ENCODE measurements around the gene ARL17B.
"Not testable (repeated sequence)": the region's sequence is repeated elsewhere in the genome, so short reads cannot be mapped to it uniquely, and the experiment has no call there.

The ARL17B gene

DNA sequence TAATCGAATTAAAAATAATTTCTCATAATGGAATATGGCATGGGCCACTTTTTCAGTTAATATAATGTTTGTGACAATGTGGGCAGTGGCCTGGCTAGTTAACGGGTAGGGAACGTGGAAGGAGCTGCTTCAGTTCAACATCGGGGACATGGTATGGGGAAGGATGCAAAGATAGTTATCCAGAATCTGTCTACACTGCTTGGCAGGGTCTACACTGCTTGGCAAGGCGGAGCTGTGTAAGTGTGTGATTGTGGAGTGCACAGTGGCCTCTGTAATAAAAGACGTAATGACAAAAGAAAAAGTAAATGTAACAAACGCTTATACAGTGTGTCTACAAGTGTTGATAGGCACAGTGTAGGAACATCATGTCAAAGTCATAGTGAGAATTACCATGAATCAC is 74.0 kb downstream of the ARL17B start:
- not testable (repeated sequence) for DNase-seq

DNA sequence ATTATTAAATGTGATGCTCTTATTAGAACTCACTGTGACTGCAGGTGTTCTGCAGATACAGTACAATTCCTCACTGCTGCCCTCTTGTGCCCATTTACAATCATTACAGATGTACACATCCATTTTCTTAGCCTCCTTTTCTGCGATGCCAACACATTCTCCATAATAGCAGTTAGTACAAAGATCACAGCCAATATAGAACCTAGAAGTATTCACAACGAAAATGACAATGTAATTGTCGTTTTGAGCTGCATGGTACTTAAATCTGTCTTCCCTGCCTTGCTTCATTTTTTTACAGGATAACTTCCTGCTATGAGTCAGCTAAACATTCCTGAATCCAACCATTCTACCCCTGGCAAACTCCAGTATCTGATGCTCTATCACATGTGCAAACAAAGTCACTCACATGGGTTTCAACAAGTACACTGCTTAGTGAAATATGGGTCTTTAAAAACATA is 74.8 kb downstream of the ARL17B start:
- DNase-seq: peak; percentile 11 to 87

DNA sequence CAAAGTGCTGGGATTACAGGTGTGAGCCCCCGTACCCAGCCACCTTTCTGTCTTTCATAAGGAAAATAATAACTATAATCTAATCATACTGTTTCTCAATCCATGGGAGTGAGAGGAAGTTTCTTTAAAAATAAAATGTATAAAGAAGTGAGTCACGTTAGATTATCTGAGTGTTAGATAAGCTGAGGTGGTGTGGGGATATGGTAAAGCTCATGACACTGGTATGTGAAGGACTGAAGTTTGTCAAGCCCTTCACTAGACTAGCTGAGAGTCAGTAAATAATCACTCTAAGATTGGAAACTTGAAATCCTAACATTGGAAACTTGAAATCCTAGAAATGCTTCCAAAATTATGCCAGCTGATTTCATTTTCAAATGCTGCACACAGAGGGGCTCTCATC is 76.1 kb downstream of the ARL17B start:
- not testable (repeated sequence) for DNase-seq

DNA sequence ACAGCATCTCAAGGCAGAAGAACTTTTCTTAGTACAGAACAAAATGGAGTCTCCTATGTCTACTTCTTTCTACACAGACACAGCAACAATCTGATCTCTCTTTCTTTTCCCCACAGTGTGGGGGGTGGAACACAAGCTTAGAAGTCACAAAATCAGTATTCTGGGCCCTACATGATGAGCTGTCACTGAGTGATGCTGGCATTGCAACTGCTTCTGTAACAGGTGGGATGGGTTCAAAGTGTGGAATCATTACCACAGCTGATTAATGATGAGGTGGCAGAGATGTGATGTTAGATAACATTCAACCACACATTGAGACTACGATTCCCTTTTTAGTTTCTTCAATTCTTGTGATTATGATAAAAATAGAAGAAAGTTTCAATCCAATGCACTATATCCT is 77.1 kb downstream of the ARL17B start:
- DNase-seq: not testable (repeated sequence)

DNA sequence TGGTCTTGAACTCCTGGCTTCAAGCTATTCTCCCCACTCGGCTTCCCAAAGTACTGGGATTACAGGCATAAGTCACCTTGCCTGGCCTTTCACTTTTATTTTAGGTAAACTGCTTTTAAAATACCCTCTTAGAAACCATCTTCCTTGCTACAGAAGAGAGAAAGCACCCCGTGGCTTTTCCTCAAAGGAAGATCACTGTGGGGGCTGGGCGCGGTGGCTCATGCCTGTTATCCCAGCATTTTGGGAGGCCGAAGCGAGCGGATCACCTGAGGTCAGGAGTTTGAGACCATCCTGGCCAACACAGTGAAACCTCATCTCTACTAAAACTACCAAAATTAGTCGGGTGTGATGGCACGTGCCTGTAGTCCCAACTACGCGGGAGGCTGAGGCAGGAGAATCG is 78.9 kb downstream of the ARL17B start:
- not testable (repeated sequence) for DNase-seq

DNA sequence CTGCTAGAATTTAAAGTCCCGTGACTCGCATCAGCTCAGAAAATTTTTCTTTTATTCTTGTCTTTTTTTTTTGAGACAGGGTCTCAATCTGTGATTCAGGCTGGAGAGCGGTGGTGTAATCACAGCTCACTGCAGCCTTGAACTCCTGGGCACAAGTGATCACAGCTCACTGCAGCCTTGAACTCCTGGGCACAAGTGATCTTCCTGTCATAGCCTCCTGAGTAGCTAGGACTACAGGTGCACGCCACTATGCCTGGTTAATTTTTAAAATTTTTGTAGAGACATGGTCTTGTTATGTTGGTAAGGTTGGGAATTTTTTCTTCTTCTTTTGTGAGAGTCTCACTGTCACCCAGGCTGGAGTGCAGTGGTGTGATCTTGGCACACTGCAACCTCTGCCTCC is 80.2 kb downstream of the ARL17B start:
- DNase-seq: not testable (repeated sequence)

DNA sequence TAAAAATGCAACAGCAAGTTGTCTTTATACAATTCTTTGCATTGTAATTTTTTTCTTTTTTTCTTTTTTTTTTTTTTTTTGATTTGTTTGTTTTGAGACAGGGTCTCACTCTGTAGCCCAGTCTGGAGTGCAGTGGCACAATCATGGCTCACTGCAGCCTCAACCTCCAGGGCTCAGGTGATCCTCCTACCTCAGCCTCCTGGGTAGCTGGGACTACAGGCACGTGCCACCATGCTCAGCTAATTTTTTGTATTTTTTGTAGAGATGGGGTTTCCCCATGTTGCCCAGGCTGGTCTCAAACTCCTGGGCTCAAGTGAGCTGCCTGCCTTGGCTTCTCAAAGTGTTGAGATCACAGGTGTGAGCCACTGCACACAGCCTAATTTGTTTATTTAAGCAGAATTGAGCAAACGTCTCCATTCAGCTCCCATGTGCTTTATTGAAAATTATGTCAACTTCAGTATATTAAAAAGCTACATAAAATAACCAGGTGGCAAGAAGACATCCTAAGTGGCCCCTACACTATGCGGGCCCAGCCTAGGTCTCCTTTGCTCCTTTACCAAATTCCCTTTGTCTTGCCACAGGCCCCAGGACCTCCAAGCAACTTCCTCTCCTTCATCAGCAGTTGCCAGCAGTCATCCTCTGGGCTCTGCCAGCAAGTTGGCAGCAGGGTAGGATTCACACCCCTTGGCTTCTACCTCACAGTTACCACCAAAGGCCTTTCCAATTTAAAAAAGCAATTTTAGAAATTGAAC is 84.7 kb downstream of the ARL17B start:
- DNase-seq: not testable (repeated sequence)

DNA sequence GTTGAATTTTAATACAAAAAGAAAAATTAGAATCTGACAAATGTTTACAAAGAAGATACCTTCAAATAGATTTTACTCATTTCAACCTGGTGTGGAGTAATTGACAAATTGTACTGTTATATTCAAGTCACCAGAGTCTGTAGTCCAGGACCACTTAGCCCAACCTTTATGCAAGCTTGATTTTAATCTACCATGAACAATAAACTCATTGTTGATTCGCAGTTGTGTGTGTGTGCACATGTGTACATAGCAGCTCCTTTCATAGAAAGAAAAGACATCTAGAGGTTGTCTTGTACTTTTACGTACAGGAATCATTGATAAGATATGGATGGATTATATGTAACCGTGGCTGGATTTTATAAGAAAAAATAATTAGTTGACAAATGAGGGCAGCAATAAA is 87.3 kb downstream of the ARL17B start:
- DNase-seq: no peak

DNA sequence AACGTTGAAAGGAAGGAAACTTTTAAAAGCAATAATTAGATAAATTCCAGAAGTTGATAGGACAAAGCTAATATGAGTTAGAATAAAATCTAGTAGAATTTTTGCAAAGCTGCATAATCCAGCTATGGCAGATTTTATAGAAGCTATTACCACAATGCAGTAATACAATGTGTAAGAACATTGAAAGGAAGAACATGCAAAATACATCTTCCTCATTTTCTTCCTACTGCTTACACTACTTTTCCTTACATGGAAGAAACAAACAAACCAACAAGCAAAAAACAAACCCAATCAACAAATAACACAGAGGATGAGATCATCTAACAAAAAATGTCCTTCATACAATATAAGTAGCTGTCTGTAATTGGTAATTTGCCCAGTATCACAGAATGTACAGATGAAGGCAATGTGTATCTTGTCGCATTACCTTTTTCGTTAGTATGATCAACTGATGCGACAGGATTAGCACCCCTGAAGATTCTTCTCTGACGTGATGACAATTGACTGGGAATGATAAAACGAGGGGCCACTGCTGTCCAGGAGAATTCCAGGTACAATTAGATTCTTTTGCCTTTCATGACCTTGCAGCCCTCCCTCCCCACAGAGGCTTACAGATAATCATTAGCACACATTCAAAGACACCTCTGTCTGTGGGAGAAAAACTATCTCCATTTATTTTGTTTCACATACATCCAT is 87.9 kb downstream of the ARL17B start:
- no peak for DNase-seq

DNA sequence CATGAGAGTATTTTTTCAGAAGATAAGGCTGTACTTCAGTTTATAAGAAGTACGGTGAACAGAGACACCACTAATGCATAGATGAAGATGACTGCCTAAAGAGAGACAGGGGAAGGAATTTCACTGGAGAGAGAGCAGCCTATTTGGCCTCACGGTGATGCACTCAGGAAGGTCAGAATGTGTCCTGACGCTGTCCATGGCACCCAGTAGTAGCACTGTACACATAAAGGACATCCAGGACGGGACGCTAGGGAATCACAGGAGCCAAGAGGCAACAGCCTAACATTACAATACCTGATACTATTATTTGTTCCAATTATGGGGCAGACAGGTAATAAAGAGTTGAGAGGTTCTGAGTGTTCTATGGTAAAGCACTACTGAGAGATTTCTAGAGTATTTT is 91.5 kb downstream of the ARL17B start:
- DNase-seq: no peak

DNA sequence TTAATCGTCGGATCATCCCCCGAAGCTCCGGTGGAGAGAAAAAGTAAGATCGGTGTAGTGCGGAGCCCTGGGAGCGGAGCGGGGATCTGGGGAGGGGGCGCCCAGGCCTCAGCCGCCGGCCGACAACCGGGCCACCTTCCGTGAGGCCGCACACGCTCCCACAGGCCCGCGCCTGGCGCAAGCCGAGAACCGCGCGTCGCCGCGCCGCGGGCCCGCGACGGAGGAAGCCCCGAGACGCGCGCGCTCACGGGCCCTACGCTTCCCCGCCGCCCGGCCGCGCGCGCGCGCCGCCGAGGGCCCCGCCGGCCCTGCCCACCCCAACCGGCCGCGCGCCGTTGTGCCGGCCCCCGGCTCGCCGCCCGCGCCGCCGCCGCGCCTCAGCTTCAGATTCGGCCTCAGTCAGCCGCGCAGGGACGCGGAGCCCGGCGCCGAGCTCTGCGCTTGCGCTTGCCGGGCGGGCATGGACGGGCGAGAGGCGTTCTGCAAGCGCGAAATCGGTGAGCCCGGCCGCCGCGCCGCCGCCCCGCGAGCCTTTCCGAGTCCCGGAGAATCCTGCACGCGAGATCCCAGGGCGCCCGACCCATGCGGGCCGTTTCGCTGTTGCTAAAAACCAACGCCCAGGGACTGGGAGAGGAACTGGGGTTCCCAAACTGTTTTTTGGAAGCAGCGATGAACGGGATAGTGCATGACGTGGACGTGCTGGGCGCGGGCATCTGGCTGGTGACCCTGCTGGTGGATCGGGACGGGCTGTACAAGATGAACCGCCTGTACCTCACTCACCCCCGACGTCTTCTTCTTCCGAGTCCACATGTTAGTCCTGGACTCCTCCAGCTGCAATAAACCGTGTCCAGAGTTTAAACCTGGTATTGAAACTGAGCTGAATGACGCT is 94.7 kb downstream of the ARL17B start:
- DNase-seq: peak; percentile 67 to 81

DNA sequence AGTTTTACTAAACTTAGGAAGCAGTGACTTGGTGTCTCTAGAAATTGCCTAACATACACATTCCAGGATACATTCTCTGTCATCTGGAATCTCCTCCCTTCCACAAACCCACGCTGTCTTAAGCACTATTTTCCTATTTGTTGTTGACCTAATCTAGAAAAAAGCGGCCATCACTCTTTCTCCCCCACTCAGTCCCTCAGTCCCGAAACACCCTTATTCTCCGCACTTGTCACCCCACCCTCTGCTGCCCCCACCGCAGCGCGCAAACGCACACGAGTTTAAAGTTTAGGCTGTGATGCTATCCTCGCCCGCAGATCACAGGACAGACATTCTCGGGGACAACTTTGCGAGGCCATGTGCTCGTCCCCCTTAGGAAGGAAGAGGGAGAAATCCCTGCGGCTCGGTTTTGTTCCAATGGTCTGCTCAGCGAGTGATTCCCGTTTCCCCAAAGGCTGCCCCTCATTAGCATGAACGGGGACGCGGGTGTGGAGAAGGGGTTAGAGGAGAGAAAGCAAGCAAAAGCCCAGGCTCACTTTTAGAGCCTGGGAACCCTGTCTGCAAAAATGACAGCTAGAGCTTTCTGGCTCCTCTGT is 95.4 kb downstream of the ARL17B start:
- not testable (repeated sequence) for DNase-seq

DNA sequence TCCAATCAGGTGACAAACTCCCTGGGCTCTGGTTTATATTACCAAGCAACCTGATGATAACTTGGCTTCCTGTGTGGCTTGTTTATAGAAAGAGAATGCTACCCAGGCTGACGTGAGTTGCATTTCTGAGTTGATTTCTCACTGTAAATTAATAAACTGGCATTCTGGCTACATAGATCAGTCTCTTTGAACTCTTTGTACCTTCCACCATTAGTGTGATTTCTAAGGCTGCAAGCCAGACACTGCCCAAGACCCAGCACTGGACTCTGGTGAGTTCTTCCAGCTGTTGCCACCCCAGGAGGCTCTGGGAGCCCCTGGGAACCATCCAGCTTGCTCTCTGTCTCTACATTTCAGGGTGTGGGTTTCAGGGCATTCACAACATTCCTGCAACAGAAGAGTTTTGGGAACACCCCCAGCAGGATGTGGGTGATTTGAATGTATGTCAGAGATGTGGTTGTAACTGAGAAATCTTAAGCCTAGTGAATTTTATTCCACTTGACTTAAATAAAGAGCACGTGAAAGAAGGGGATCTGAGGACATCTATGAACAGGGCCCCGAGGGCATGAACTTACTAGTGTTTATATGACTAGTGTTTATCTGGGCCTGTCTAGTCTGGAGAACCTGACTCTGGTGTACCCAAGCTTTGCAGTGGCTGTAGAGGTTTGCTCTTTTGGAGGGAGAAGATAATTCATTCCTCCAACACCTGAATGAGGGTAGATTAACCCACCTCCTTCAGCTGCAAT is 96.9 kb downstream of the ARL17B start:
- no peak for DNase-seq

DNA sequence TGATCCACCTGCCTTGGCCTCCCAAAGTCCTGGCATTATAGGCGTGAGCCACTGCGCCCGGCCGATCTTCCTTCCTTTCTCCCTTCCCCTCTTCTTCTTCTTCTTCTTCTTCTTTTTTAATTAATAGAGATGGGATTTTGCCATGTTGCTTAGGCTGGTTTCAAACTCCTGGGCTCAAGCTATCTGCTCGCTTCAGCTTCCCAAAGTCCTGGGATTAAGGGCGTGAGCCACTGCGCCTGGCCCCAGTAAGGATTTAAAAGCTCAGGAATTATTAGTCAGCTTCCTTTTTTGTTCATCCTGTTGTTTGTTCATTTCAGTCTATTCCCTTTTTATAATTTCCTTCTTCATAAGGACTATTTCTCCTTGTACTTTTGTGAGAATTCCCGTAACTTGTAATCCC is 99.3 kb downstream of the ARL17B start:
- no peak for DNase-seq

DNA sequence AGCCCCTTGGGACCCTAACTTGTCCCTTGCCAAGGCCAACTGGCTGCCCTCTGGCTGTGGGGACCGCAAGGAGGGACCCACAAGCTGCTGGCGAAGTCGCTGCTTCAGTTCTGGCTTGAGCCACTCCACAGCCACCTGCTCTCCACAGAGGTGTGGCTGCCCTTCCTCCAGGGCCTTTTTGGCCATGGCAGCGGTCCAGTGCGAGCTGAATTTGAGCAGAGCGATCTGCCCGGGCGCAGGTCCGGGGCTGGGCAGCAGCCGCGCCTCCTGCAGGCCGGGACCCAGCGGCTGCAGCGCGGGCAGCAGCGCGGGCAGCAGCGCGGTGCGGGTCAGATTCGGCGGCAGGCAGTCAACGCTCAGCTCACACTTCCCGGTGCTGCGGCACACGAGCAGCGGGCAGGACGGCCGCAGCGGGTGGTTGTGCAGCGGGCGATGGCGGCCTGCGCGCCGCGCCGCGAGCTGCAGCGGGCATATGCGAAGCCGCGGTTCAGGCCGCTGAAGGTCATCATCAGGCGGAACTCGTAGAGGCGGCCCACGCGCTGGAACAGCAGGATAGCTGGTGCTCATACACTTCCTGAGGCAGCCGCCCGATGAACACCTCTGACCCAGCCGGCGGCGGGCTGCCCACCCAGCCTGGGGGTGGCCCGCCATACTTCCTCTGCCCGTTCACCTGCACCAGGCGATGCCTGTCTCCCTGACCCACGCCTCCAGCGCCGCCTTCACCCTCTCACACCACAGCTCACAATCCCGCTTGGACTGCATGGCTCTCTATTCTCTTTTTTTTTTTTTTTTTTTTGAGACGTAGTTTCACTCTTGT is 101.5 kb downstream of the ARL17B start:
- not testable (repeated sequence) for DNase-seq

DNA sequence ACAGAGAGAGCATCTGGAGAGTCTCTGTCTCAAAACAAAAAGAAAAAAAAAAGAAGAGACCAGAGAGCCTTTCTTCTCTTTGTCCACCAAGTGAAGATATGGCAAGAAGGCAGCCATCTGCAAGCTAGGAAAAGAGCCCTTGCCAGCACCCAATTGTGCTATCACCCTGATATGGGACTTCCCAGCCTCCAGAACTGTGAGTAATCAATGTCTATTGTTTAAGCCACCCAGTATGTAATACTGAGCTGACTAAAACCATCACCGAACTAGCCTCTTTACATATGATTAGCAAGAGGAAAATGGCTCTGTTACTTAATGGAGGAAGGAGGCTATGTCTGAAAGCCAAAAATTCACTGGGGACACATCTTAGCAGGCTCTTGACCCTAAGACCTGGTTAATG is 105.2 kb downstream of the ARL17B start:
- DNase-seq: not testable (repeated sequence)

DNA sequence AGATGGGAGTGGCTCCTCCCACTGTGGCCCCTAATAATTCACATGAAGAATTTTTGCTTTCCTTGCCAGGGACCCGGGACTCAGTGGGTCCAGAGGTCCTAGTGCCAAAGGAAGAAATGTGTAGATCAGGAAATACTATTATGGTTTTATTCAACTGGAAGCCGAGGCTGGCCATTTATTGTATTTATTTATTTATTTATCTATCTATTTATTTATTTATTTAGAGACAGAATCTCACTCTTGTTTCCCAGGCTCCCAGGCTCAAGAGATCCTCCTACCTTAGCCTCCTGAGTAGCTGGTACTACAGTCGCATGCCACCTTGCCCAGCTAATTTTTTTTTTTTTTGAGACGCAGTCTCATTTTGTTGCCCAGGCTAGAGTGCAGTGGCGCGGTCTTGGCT is 107.4 kb downstream of the ARL17B start:
- not testable (repeated sequence) for DNase-seq

DNA sequence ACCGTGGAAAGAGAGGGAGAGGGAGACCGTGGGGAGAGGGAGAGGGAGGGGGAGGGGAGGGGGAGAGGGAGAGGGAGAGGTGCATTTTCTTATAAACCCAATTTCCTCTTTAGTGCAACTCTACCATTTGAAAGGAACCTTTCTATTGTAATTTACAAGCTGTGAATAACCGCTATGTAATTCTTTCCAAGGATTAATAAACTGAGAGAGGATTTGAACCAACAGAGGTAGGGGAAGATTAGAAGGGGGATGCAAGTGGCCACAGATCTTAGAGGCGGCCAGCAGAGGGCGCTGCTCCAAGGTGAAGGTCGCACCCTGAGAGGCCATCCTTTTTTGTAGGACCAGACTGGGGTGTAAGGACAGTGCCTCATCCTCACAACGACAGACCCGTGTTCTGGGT is 107.8 kb downstream of the ARL17B start:
- DNase-seq: not testable (repeated sequence)

DNA sequence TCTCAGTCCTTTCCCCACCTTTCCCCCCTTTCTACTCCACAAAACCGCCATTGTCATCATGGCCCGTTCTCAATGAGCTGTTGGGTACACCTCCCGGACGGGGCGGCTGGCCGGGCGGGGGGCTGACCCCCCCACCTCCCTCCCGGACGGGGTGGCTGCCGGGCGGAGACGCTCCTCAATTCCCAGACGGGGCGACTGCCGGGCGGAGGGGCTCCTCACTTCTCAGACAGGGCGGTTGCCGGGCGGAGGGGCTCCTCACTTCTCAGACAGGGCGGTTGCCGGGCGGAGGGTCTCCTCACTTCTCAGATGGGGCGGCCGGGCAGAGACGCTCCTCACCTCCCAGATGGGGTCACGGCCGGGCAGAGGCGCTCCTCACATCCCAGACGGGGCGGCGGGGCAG is 108.8 kb downstream of the ARL17B start:
- not testable (repeated sequence) for DNase-seq

DNA sequence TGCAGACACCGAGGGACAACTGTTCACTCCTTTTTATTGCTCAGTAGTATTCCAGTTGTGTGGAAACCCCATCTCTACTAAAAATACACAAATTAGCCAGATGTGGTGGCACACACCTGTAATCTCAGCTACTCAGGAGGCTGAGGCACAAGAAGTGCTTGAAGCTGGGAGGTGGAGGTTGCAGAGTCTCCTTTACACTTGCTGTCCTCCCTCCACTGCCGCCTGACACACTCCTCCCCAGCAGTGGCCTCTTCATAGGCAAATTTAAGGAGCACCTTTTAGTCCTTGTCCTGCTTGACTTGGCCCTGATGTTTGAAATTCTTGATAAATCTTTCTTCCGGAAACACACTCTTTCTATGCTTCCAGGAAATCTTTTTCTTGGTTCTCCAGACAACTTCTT is 112.4 kb downstream of the ARL17B start:
- DNase-seq: not testable (repeated sequence)

Data from hippocampal formation (tissue), 2 donors.